H9 (cell line): ENCODE results near the gene HBS1L. TPM values are rescaled to one million over a fixed set of nuclear protein-coding genes. Genes with fewer than 3 reads are reported as not detected.

Source experiments
- DNase-seq: peaks from one replicate; pipeline ENCODE4 v3.0.0-alpha.2; 2017
- H2AFZ ChIP-seq: one replicate; pipeline ENCODE4 v1.6.1; 2013; ENCODE audit warnings: mild to moderate bottlenecking, low read length, control low read depth, moderate library complexity
- H2AK5ac ChIP-seq: 2 replicates; pipeline ENCODE4 v1.6.1; 2013; ENCODE audit warnings: low read length, control low read depth, mixed read lengths; ENCODE audit not compliant: insufficient read length
- H2BK120ac ChIP-seq: one replicate; pipeline ENCODE4 v1.6.1; 2013; ENCODE audit warnings: low read depth, mild to moderate bottlenecking, low read length, control low read depth, inconsistent platforms; ENCODE audit not compliant: poor library complexity, severe bottlenecking
- H2BK12ac ChIP-seq: 2 replicates; pipeline ENCODE4 v1.6.1; 2013; ENCODE audit warnings: low read length, control low read depth, mixed read lengths, low read depth; ENCODE audit not compliant: insufficient read length
- H2BK15ac ChIP-seq: 2 replicates; pipeline ENCODE4 v1.6.1; 2013; ENCODE audit warnings: low read depth, low read length, control low read depth
- H2BK20ac ChIP-seq: one replicate; pipeline ENCODE4 v1.6.1; 2013; ENCODE audit warnings: low read depth, mild to moderate bottlenecking, low read length, control low read depth, inconsistent platforms; ENCODE audit not compliant: poor library complexity, severe bottlenecking
- H2BK5ac ChIP-seq: 2 replicates; pipeline ENCODE4 v1.6.1; 2013; ENCODE audit warnings: low read length, control low read depth, mixed read lengths; ENCODE audit not compliant: insufficient read length
- H3K14ac ChIP-seq: 2 replicates; pipeline ENCODE4 v1.6.1; 2013; ENCODE audit warnings: low read length, control low read depth; ENCODE audit not compliant: insufficient read depth
- H3K18ac ChIP-seq: 2 replicates; pipeline ENCODE4 v1.6.1; 2013; ENCODE audit warnings: low read depth, mild to moderate bottlenecking, mixed read lengths, low read length, control low read depth; ENCODE audit not compliant: insufficient read length
- H3K23ac ChIP-seq: 2 replicates; pipeline ENCODE4 v1.6.1; 2013; ENCODE audit warnings: low read length, control low read depth, mixed read lengths, low read depth; ENCODE audit not compliant: insufficient read length
- H3K23me2 ChIP-seq: 2 replicates; pipeline ENCODE4 v1.6.1; 2013; ENCODE audit warnings: low read depth, mild to moderate bottlenecking, mixed read lengths, low read length, control low read depth; ENCODE audit not compliant: insufficient read length, poor library complexity, severe bottlenecking
- H3K27ac ChIP-seq: 2 replicates; pipeline ENCODE4 v1.5.1; 2013; ENCODE audit warnings: low read length, control low read depth, mixed read lengths, low read depth; ENCODE audit not compliant: insufficient read length
- H3K27me3 ChIP-seq: 2 replicates; pipeline ENCODE4 v1.6.1; 2013; ENCODE audit warnings: low read length, control low read depth, inconsistent platforms; ENCODE audit not compliant: insufficient read depth
- H3K4ac ChIP-seq: 2 replicates; pipeline ENCODE4 v1.6.1; 2013; ENCODE audit warnings: low read depth, mild to moderate bottlenecking, control low read depth, inconsistent platforms, low read length, moderate library complexity
- H3K4me1 ChIP-seq: 2 replicates; pipeline ENCODE4 v1.6.1; 2013; ENCODE audit warnings: low read length, control low read depth, inconsistent platforms; ENCODE audit not compliant: insufficient read depth
- H3K4me2 ChIP-seq: 2 replicates; pipeline ENCODE4 v1.6.1; 2013; ENCODE audit warnings: low read length, control low read depth, mixed read lengths; ENCODE audit not compliant: insufficient read length, insufficient read depth
- H3K56ac ChIP-seq: 2 replicates; pipeline ENCODE4 v1.6.1; 2013; ENCODE audit warnings: low read depth, mild to moderate bottlenecking, mixed read lengths, low read length, control low read depth; ENCODE audit not compliant: insufficient read length
- H3K79me1 ChIP-seq: 2 replicates; pipeline ENCODE4 v1.6.1; 2013; ENCODE audit warnings: low read depth, mild to moderate bottlenecking, moderate library complexity, low read length, control low read depth, inconsistent platforms; ENCODE audit not compliant: insufficient read depth, poor library complexity, severe bottlenecking
- H3K79me2 ChIP-seq: 2 replicates; pipeline ENCODE4 v1.6.1; 2013; ENCODE audit warnings: low read length, control low read depth, inconsistent platforms; ENCODE audit not compliant: insufficient read depth
- H3K9ac ChIP-seq: 2 replicates; pipeline ENCODE4 v1.6.1; 2013; ENCODE audit warnings: low read length, control low read depth, mixed read lengths; ENCODE audit not compliant: insufficient read length; ENCODE audit errors: extremely low read depth
- H3K9me3 ChIP-seq: one replicate; pipeline ENCODE4 v1.6.1; 2013; ENCODE audit warnings: low read depth, low read length, inconsistent platforms; ENCODE audit not compliant: control insufficient read depth
- H3T11ph ChIP-seq: one replicate; pipeline ENCODE4 v1.6.1; 2013; ENCODE audit warnings: mild to moderate bottlenecking, low read length, control low read depth, inconsistent platforms
- H4K20me1 ChIP-seq: one replicate; pipeline ENCODE4 v1.6.1; 2013; ENCODE audit not compliant: control insufficient read depth, insufficient read length, insufficient read depth
- H4K5ac ChIP-seq: 2 replicates; pipeline ENCODE4 v1.6.1; 2013; ENCODE audit warnings: low read depth, mild to moderate bottlenecking, mixed read lengths, low read length, control low read depth; ENCODE audit not compliant: insufficient read length
- H4K8ac ChIP-seq: replicated peaks from 2 replicates; pipeline ENCODE4 v1.6.1; 2013; ENCODE audit warnings: low read length, control low read depth, mixed read lengths, low read depth; ENCODE audit not compliant: insufficient read length
- H4K91ac ChIP-seq: 2 replicates; pipeline ENCODE4 v1.6.1; 2013; ENCODE audit warnings: low read depth, mild to moderate bottlenecking, moderate library complexity, mixed read lengths, low read length, control low read depth; ENCODE audit not compliant: insufficient read length
- H3K27ac Mint-ChIP-seq, 3 experiments: 2 replicates in 2 of 3; 3 replicates in 1 of 3; pipeline ENCODE4 v1.8.0; 2020 to 2021; ENCODE audit warnings: mixed read lengths in 3 of 3, mild to moderate bottlenecking in 1 of 3, moderate library complexity in 1 of 3
- H3K27me3 Mint-ChIP-seq: 2 replicates; pipeline ENCODE4 v1.8.0; 2021; ENCODE audit warnings: low read depth, mild to moderate bottlenecking, moderate library complexity, mixed read lengths
- H3K36me3 Mint-ChIP-seq, 3 experiments: 2 replicates in 2 of 3; 3 replicates in 1 of 3; pipeline ENCODE4 v1.8.0; 2020 to 2021; ENCODE audit warnings: low read depth in 3 of 3, mixed read lengths in 3 of 3; ENCODE audit not compliant: insufficient read depth in 1 of 3
- H3K4me1 Mint-ChIP-seq, 2 experiments: 2 replicates each; pipeline ENCODE4 v1.8.0; 2020; ENCODE audit warnings: mixed read lengths in 2 of 2
- H3K4me3 Mint-ChIP-seq, 2 experiments: 2 replicates in 1 of 2; 3 replicates in 1 of 2; pipeline ENCODE4 v1.8.0; 2020 to 2021; ENCODE audit warnings: mild to moderate bottlenecking in 2 of 2, mixed read lengths in 2 of 2, moderate library complexity in 1 of 2
- H3K9me3 Mint-ChIP-seq, 2 experiments: 2 replicates in 1 of 2; 3 replicates in 1 of 2; pipeline ENCODE4 v1.8.0; 2020; ENCODE audit warnings: mild to moderate bottlenecking in 2 of 2, mixed read lengths in 2 of 2, moderate library complexity in 1 of 2
- CTCF ChIP-seq: fragments of 200-600 bp; sonication (generic); conservative IDR thresholded peaks from 3 replicates; pipeline ENCODE4 v1.8.0; 2021; ENCODE audit warnings: antibody characterized with exemption, mild to moderate bottlenecking
- WGBS: extraction: QIAGEN DNeasy Blood & Tissue Kit; methylation state at CpG from one replicate; pipeline ENCODE4 v1.1.7; 2013; ENCODE audit warnings: missing lambda C conversion rate, low lambda C conversion rate, mixed read lengths; ENCODE audit not compliant: insufficient read length; ENCODE audit errors: extremely low coverage; 5-methylcytosine and 5-hydroxymethylcytosine counted together
- total RNA-seq: library from RNA; stranded (reverse); gene quantifications from 2 replicates; pipeline ENCODE4 v1.2.1, GENCODE V29; 2021

HBS1L gene
- total RNA-seq, 1 experiment from 2014 or later: 110 TPM

DNA sequence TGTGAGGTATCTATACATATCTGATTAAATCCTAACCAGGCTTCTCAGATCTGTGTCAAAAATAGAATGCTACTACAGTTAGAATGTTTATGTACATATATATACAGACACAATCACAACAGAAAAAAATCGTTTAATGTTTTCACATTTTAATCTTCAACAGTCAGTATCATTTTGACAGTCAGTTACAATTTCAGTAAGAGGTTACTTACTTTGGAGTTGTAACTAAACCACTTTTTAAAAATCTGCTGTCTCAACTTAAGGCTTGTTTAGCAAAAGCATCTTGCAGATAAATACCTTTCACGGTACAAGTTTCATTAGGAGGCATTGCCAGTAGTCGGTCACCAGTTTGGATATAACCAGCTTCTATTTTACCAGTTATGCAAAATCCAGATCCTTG, 72.5 kb downstream of the HBS1L start:
- DNase-seq: no peak
- H2AFZ ChIP-seq: no peak overlapping the region
- Mint-ChIP-seq H3K4me3 (no peak overlapping the region), H3K36me3 (peaks cover 1 to 34% (median 26%) of the 10 kb centered on the region in 3 experiments; a peak in 6 of 7 replicates), H3K9me3 (no peaks in the 10 kb centered on the region), H3K4me1 (no peaks in the 10 kb centered on the region), H3K27me3 (no peaks in the 10 kb centered on the region), H3K27ac (no peak overlapping the region)
- no peak overlapping the region for H2BK15ac ChIP-seq
- no peak overlapping the region for H2BK12ac ChIP-seq
- no peak overlapping the region for H2BK120ac ChIP-seq
- WGBS: no CpG with 5 or more reads among the region's 3 CpGs
- no peak for TF ChIP-seq CTCF
- H3K56ac ChIP-seq: no peak overlapping the region
- H4K91ac ChIP-seq: no peak overlapping the region
- no peak overlapping the region for H3K14ac ChIP-seq
- no peak overlapping the region for H4K5ac ChIP-seq
- no peak overlapping the region for H4K8ac ChIP-seq
- no peaks in the 10 kb centered on the region for H4K20me1 ChIP-seq
- H3K4ac ChIP-seq: no peak overlapping the region
- H3K18ac ChIP-seq: no peak overlapping the region
- H3K9me3 ChIP-seq: no peaks in the 10 kb centered on the region
- no peak overlapping the region for H2BK20ac ChIP-seq
- no peak overlapping the region for H2BK5ac ChIP-seq
- no peaks in the 10 kb centered on the region for H3K23me2 ChIP-seq
- no peaks in the 10 kb centered on the region for H3K79me1 ChIP-seq
- no peaks in the 10 kb centered on the region for H3K79me2 ChIP-seq
- H3K27me3 ChIP-seq: no peaks in the 10 kb centered on the region
- no peak overlapping the region for H3K9ac ChIP-seq
- no peaks in the 10 kb centered on the region for H3K4me1 ChIP-seq
- no peak overlapping the region for H3K23ac ChIP-seq
- H3T11ph ChIP-seq: no peak overlapping the region
- H3K27ac ChIP-seq: no peak overlapping the region
- no peak overlapping the region for H2AK5ac ChIP-seq
- no peak overlapping the region for H3K4me2 ChIP-seq
